Activated gamma-delta T cell (primary cell): ENCODE data around the gene KATNAL1.
A peak's percentile ranks its signal among the peaks of the same experiment; 100 is the strongest.

Source experiments
- DNase-seq: peaks from one replicate; lab custom pipeline; 2025; lab: John Stamatoyannopoulos, UW

The KATNAL1 gene

GRCh38 chr13:30164146-30164545 lies 143.2 kb downstream of the KATNAL1 start:
- no peak for DNase-seq

GRCh38 chr13:30163441-30163840 lies 143.9 kb downstream of the KATNAL1 start:
- no peak for DNase-seq

- no peak for DNase-seq
Measured at GRCh38 chr13:30159446-30159839, 147.9 kb downstream of the KATNAL1 start.

- no peak for DNase-seq
Measured at GRCh38 chr13:30158774-30159445, 148.4 kb downstream of the KATNAL1 start.

GRCh38 chr13:30157616-30157993 lies 149.7 kb downstream of the KATNAL1 start:
- no peak for DNase-seq

- DNase-seq = no peak
Measured at GRCh38 chr13:30156826-30157615, 150.3 kb downstream of the KATNAL1 start.

GRCh38 chr13:30156270-30156669 lies 151.1 kb downstream of the KATNAL1 start:
- no peak for DNase-seq

GRCh38 chr13:30154931-30155330 lies 152.4 kb downstream of the KATNAL1 start:
- DNase-seq = no peak

GRCh38 chr13:30154531-30154930 lies 152.8 kb downstream of the KATNAL1 start:
- no peak for DNase-seq

- DNase-seq = peak; percentile 12
Measured at GRCh38 chr13:30153545-30154426, 153.6 kb downstream of the KATNAL1 start.
